ENCODE data around the gene BCL7A. TPM values are rescaled to one million over a fixed set of nuclear protein-coding genes. Genes with fewer than 3 reads are reported as not detected.

The BCL7A gene
- total RNA-seq, 1 experiment from 2014 or later = 18.2 TPM

DNA sequence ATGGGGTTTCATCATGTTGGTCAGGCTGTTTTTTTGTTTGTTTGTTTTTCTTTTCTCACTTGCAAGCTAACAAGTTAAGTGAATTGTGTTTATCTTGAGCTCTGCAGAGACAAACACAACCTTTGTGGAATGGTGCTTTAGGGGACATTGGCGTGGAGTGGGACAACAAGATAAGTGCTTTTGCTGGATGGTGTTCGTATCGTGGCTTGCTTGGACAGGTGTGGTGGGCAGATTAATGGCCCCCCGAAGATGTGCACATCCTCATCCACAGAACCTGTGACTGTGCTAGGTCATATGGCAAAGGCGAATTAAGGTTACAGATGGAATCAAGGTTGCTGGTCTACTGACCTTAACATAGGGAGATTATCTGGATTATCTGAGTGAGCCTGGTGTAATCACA lies 63.9 kb downstream of the BCL7A start:
- no peak overlapping the region for H4K91ac ChIP-seq (ENCODE audit: insufficient read length, low read depth, low read length)
- H3K4me2 ChIP-seq (ENCODE audit: insufficient read depth, insufficient read length, low read length) = no peak overlapping the region
- Mint-ChIP-seq H3K4me3 (no peak overlapping the region), H3K27ac (peak overlapping the region in 2 of 3 experiments; percentile 30 to 71; a peak in 3 of 7 replicates), H3K27me3 (ENCODE audit: low read depth) (no peaks in the 10 kb centered on the region; the same call in 1 of the 2 replicates), H3K4me1 (peaks cover 26 to 31% of the 10 kb centered on the region in 2 experiments), H3K9me3 (no peaks in the 10 kb centered on the region), H3K36me3 (ENCODE audit: insufficient read depth in 1 of 3, low read depth in 3 of 3) (peaks cover 9 to 22% (median 16%) of the 10 kb centered on the region in 3 experiments; a peak in 6 of 7 replicates)
- H3K4ac ChIP-seq (ENCODE audit: low read depth, low read length) = no peak overlapping the region
- no peaks in the 10 kb centered on the region for H3K79me1 ChIP-seq (ENCODE audit: insufficient read depth, low read depth, low read length, poor library complexity, severe bottlenecking)
- no peaks in the 10 kb centered on the region for H3K23me2 ChIP-seq (ENCODE audit: insufficient read length, low read depth, low read length, poor library complexity, severe bottlenecking)
- no peak overlapping the region for H2BK5ac ChIP-seq (ENCODE audit: insufficient read length, low read length)
- H3K79me2 ChIP-seq (ENCODE audit: insufficient read depth, low read length) = peaks cover 6% of the 10 kb centered on the region; the same call in 1 of the 2 replicates
- TF ChIP-seq CTCF (conservative IDR thresholded peaks at IDR 0.05) = no peak
- H3K9me3 ChIP-seq (ENCODE audit: control insufficient read depth, low read depth, low read length) = no peaks in the 10 kb centered on the region
- H4K5ac ChIP-seq (ENCODE audit: insufficient read length, low read depth, low read length) = no peak overlapping the region
- H3K23ac ChIP-seq (ENCODE audit: insufficient read length, low read depth, low read length) = no peak overlapping the region
- no peak overlapping the region for H3T11ph ChIP-seq (ENCODE audit: low read length)
- no peak overlapping the region for H2BK15ac ChIP-seq (ENCODE audit: low read depth, low read length)
- no peaks in the 10 kb centered on the region for H4K20me1 ChIP-seq (ENCODE audit: control insufficient read depth, insufficient read depth, insufficient read length)
- no peak overlapping the region for H2AK5ac ChIP-seq (ENCODE audit: insufficient read length, low read length)
- H3K27me3 ChIP-seq (ENCODE audit: insufficient read depth, low read length) = no peaks in the 10 kb centered on the region
- no peak overlapping the region for H2BK12ac ChIP-seq (ENCODE audit: insufficient read length, low read depth, low read length)
- H2BK120ac ChIP-seq (ENCODE audit: low read depth, low read length, poor library complexity, severe bottlenecking) = no peak overlapping the region
- no peak overlapping the region for H2BK20ac ChIP-seq (ENCODE audit: low read depth, low read length, poor library complexity, severe bottlenecking)
- H3K18ac ChIP-seq (ENCODE audit: insufficient read length, low read depth, low read length) = no peak overlapping the region
- no peak overlapping the region for H2AFZ ChIP-seq (ENCODE audit: low read length)
- no peak for DNase-seq
- no peak overlapping the region for H3K9ac ChIP-seq (ENCODE audit: extremely low read depth, insufficient read length, low read length)
- no peak overlapping the region for H3K27ac ChIP-seq (ENCODE audit: insufficient read length, low read depth, low read length)
- no peak overlapping the region for H3K56ac ChIP-seq (ENCODE audit: insufficient read length, low read depth, low read length)
- whole genome bisulfite sequencing (ENCODE audit: extremely low coverage, insufficient read length, low lambda C conversion rate) = no CpG with 5 or more reads among the region's 5 CpGs
- H3K4me1 ChIP-seq (ENCODE audit: insufficient read depth, low read length) = peaks cover 2% of the 10 kb centered on the region; the same call in 1 of the 2 replicates
- no peak overlapping the region for H4K8ac ChIP-seq (replicated peaks; ENCODE audit: insufficient read length, low read depth, low read length)
- H3K14ac ChIP-seq (ENCODE audit: insufficient read depth, low read length) = no peak overlapping the region

Measured in H9 (cell line).